ENCODE data around the gene RPP38. TPM values are rescaled to one million over a fixed set of nuclear protein-coding genes. Genes with fewer than 3 reads are reported as not detected.

RPP38 gene
- polyA plus RNA-seq, 10 donors, result 11.1 to 16.3 (median 13.1) TPM

DNA sequence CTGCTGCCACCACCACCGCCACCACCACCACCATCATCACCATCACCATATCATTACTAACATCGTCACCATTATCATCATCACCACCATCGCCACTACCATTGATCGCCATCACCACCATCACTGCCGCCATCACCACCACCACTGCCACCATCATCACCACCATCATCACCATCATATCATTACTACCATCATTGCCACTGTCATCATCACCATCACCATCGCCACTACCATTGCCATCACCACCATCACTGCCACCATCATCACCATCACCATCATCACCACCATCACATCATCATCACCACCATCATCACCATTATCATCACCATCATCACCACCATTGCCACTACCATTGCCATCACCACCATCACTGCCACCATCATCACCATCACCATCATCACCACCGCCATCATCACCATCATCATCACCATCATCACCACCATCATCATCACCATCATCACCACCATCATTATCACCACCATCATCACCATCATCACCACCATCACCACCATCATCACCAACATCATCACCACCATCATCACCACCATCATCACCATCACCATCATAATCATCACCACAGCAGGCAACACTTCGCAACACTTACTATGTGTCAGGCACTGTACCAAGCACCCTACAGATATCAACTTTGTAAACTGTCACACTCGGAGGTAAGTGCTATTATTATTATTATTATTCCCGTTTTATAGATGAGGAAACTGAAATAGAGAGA is 52.1 kb downstream of the RPP38 start:
- DNase-seq, result no peak

DNA sequence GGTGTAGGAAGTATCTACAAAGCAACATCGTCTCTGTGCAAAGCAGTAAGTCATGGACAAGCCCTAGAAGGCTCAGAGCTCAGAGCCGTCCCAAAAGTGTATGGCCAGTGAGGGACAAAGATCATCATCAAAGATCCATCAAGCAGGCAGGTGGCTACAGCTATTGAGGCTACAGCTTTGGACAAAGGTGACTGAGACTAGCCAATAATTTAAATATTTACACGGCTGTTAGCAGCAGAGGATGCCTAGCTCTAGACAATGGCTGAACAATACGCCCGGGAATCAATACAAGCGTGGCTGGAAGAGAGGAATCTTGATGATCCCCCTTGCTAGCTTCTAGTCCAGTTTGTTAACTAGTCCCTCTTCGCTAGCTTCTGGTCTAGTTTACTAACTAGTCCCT is 53.4 kb downstream of the RPP38 start:
- no peak for DNase-seq

DNA sequence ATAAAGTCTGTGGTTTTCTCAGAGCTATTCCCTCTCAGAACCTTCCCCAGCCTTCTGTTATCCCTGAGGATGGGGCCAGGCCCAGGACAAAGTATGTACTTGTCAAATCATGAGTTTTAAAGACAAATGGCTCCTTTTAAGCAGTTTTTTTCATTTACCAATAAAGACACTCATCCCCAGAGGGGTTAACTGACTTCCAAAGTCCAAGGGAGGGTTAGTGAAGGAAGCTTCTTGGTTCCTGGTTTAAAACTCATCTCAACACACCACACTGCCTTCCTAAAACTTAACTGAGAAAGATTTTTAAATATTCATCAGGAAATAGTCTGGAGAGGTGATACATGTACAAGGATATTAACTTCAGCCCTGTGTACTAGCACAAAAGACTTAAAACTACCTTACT is 55.4 kb downstream of the RPP38 start:
- no peak for DNase-seq

Other genes with a start within 250 kb of the RPP38 start
- 10 to 100 TPM in 9 of 10 donors, 1 to 10 TPM in 1; 10.0 to 17.7 (median 13.1) TPM for gene SUV39H2, start 218.5 kb upstream of the RPP38 start, polyA plus RNA-seq (ENCODE audit: insufficient read length in 10 of 10)
- 10 to 100 TPM in 2 of 10 donors, 1 to 10 TPM in 8; 5.2 to 11.2 (median 8.3) TPM for gene DCLRE1C, start 143.3 kb upstream of the RPP38 start, polyA plus RNA-seq (ENCODE audit: insufficient read length in 10 of 10)
- 1 to 10 TPM in 1 of 10 donors, under 1 TPM in 7, not detected in 2; 0.29 to 2.1 (median 0.56) TPM for gene MEIG1, start 138.0 kb upstream of the RPP38 start, polyA plus RNA-seq (ENCODE audit: insufficient read length in 10 of 10)
- under 1 TPM in 3 of 10 donors, not detected in 7; 0.12 to 0.21 (median 0.16) TPM for gene OLAH, start 53.4 kb upstream of the RPP38 start, polyA plus RNA-seq (ENCODE audit: insufficient read length in 10 of 10)
- 1 to 10 TPM in 7 of 10 donors, under 1 TPM in 3; 0.77 to 2.5 (median 1.2) TPM for gene ACBD7, start 8.6 kb upstream of the RPP38 start, polyA plus RNA-seq (ENCODE audit: insufficient read length in 10 of 10)
- 10 to 100 TPM; 14.0 to 20.9 (median 17.6) TPM for gene NMT2, start 71.3 kb downstream of the RPP38 start, polyA plus RNA-seq (ENCODE audit: insufficient read length in 10 of 10)